Right lobe of liver (tissue), 6 donors: ENCODE measurements around the gene RPA4. TPM values are rescaled to one million over a fixed set of nuclear protein-coding genes. Genes with fewer than 3 reads are reported as not detected.
A peak's percentile ranks its signal among the peaks of the same experiment; 100 is the strongest.

ENCODE experiments used
- ATAC-seq, 4 donors: fragments of 200-7000 bp; cut with Tn5 transposase; one replicate each; pipeline ENCODE4 v1.9.1; 2020; ENCODE audit warnings: mild to moderate bottlenecking in 4 of 4, moderate library complexity in 4 of 4
- DNase-seq, 3 donors: peaks; one replicate each; pipeline ENCODE4 v3.0.0-alpha.2; 2020
- H3K27ac ChIP-seq, 3 donors: fragments of 200-600 bp; one replicate each; pipeline ENCODE4 v1.8.0; 2022
- H3K27me3 ChIP-seq, 2 donors: fragments of 200-600 bp; one replicate each; pipeline ENCODE4 v1.8.0; 2022
- H3K36me3 ChIP-seq, 4 donors: fragments of 200-600 bp; sonication (generic) in 1 of 4; one replicate each; pipeline versions ENCODE4 v1.5.1 to v1.8.0; 2017 to 2022; ENCODE audit warnings: control low read depth in 1 of 4
- H3K4me1 ChIP-seq, 4 donors: fragments of 200-600 bp; sonication (generic) in 1 of 4; one replicate each; pipeline versions ENCODE4 v1.5.1 to v1.8.0; 2017 to 2022; ENCODE audit warnings: control low read depth in 1 of 4
- H3K4me3 ChIP-seq, 3 donors: fragments of 200-600 bp; one replicate each; pipeline ENCODE4 v1.8.0; 2022
- H3K9me3 ChIP-seq, 4 donors: fragments of 200-600 bp; sonication (generic) in 1 of 4; one replicate each; pipeline versions ENCODE4 v1.5.1 to v1.8.0; 2017 to 2022; ENCODE audit warnings: control low read depth in 1 of 4
- POLR2A ChIP-seq: fragments of 450-650 bp; IDR thresholded peaks from one replicate; pipeline ENCODE4 v1.6.1; 2017; ENCODE audit warnings: antibody characterized with exemption, mild to moderate bottlenecking
- WGBS: methylation state at CpG from one replicate; pipeline ENCODE4 v1.1.6; 2018; ENCODE audit warnings: low coverage, low lambda C conversion rate; ENCODE audit not compliant: insufficient coverage; ENCODE audit errors: missing lambda C conversion rate; 5-methylcytosine and 5-hydroxymethylcytosine counted together
- intact Hi-C, 2 donors: fragments of 100-400 bp; cut with DNase I; formaldehyde crosslinking; loops; one replicate each; pipeline versions ENCODE4 v1.11.2 to v1.14.1; 2022
- total RNA-seq, 6 experiments: library from RNA; depleted of rRNA in 2 of 6; stranded (reverse); fragments of >200 nt in 2 of 6; fragmentation: NEBNext Ultra II Directional in 3 of 6; extraction: Animal tissue kit (Norgen Biotek cat#: 25700) in 3 of 6; gene quantifications; one replicate each; pipeline versions ENCODE4 v1.1.0 to v1.2.4, GENCODE V29; 2016 to 2023
- TF ChIP-seq, protein P1 (sequence below), 4 donors: fragments of 200-600 bp in 3 of 4; fragments of 450-650 bp in 1 of 4; IDR thresholded peaks; one replicate each; pipeline versions ENCODE4 v1.5.1 to v1.8.0; 2016 to 2022; ENCODE audit warnings: antibody characterized with exemption in 4 of 4, mild to moderate bottlenecking in 2 of 4
- donor health status: DM: no; HTN: yes; CAD: no.
- donor health status: DM: no; HTN: no; CAD: no.
- donor health status: DM: no; HTN: no; CAD: no.
- donor health status: DM: no; HTN: yes; CAD: no.
- donor health status: DM: no; HTN: yes; CAD: no.

The RPA4 gene
- total RNA-seq, 6 experiments from 2014 or later, result 0.37 to 1.2 (median 0.55) TPM

DNA sequence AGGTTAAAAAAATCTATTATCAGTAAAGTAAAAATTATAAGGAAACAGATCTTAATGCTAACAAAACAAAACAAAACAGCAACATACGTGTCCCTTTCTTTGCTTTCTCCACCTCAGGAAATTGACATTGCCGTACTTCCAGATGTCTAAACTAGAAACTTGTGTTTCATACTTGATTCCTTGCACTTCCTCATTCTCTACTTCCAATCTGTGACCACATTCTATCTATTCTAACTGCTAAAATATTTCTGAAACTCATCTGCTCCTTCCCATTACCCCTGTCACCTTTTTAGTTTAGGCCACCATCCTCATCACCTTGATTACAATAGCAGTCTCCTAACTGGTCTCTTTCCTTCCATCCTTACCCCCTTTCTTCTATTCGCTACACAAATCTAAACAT lies 22.5 kb upstream of the RPA4 start:
- no peak overlapping the region for H3K4me3 ChIP-seq
- H3K36me3 ChIP-seq, result no peaks in the 10 kb centered on the region
- TF ChIP-seq POLR2A, result no peak
- TF ChIP-seq, protein P1, sequence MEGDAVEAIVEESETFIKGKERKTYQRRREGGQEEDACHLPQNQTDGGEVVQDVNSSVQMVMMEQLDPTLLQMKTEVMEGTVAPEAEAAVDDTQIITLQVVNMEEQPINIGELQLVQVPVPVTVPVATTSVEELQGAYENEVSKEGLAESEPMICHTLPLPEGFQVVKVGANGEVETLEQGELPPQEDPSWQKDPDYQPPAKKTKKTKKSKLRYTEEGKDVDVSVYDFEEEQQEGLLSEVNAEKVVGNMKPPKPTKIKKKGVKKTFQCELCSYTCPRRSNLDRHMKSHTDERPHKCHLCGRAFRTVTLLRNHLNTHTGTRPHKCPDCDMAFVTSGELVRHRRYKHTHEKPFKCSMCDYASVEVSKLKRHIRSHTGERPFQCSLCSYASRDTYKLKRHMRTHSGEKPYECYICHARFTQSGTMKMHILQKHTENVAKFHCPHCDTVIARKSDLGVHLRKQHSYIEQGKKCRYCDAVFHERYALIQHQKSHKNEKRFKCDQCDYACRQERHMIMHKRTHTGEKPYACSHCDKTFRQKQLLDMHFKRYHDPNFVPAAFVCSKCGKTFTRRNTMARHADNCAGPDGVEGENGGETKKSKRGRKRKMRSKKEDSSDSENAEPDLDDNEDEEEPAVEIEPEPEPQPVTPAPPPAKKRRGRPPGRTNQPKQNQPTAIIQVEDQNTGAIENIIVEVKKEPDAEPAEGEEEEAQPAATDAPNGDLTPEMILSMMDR (IDR thresholded peaks at IDR 0.05), result no peak
- H3K4me1 ChIP-seq, result no peaks in the 10 kb centered on the region
- no peaks in the 10 kb centered on the region for H3K9me3 ChIP-seq
- DNase-seq, result no peak
- no peaks in the 10 kb centered on the region for H3K27me3 ChIP-seq
- no peak for ATAC-seq
- 59% methylated on average over 3 of the region's 3 CpGs for WGBS
- no peak overlapping the region for H3K27ac ChIP-seq
- intact Hi-C loops, result no loop called here

DNA sequence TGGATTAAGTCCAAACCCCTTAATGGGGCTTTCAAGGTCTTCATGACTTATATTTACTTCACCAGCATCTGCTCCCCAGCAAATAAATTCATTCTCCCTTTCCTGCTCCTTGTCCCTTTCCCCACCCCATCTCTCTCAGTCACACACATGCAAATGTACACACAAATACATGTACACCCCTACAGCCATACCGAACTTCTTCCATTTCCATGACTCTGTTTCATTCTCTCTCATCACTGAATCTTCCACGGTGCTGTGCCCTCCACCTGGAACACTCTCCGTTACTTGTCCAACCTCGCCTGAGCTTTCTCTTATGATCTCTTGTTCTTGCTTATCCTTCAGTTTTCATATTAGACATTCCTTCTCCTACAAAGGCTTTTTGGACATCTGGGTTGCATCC lies 22.0 kb upstream of the RPA4 start:
- Histone ChIP-seq H3K27ac (no peak overlapping the region), H3K4me1 (no peaks in the 10 kb centered on the region), H3K36me3 (no peaks in the 10 kb centered on the region), H3K27me3 (no peaks in the 10 kb centered on the region), H3K4me3 (no peak overlapping the region), H3K9me3 (no peaks in the 10 kb centered on the region)
- intact Hi-C loops, result no loop called here
- ATAC-seq (no peak), DNase-seq (no peak)
- 73% methylated on average over 4 of the region's 4 CpGs for WGBS
- TF ChIP-seq, protein P1 (IDR thresholded peaks at IDR 0.05), result no peak
- no peak for TF ChIP-seq POLR2A

DNA sequence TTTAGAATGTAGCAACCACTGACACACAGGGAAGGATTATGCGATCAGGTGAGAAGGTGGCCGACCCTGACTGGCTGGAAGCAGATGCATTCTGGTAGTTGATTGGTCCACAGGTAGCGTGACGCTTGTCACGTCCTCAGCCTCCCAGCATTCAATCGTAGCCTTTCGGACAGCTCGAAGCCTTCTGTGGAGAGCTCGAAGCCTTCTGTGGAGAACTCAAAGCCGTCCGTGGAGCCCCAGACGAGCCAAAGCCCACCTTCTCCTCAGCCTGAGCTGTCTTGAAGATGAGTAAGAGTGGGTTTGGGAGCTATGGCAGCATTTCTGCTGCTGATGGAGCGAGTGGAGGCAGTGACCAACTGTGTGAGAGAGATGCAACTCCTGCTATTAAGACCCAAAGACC lies 319 bp downstream of the RPA4 start:
- intact Hi-C loops, result no loop called here
- H3K27me3 ChIP-seq, result no peaks in the 10 kb centered on the region
- H3K4me3 ChIP-seq, result no peak overlapping the region
- TF ChIP-seq, protein P1 (IDR thresholded peaks at IDR 0.05), result no peak
- TF ChIP-seq POLR2A, result no peak
- H3K36me3 ChIP-seq, result no peaks in the 10 kb centered on the region
- DNase-seq (no peak), ATAC-seq (no peak)
- H3K27ac ChIP-seq, result no peak overlapping the region
- WGBS, result 71% methylated on average over 2 of the region's 13 CpGs
- H3K4me1 ChIP-seq, result no peaks in the 10 kb centered on the region
- no peaks in the 10 kb centered on the region for H3K9me3 ChIP-seq

DNA sequence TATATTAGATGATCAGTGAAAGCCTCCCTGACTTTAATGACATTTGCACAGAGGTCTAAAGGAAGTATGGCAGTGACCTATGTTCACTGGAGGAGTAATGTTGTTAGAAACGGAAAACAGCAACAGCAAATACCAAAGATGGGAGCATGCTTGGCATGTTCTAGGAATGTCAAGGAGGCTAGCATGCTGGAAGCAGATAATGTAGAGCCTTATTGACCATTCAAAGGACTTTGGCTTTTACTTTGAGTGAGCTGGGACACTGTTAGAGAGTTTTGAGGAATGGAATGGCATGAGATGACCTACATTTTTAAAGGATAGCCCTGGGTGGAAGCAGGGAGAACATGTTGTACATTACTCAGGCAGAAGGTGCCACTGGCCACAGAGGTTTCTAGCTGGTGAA lies 6.0 kb downstream of the RPA4 start:
- no peak for ATAC-seq
- H3K36me3 ChIP-seq, result no peaks in the 10 kb centered on the region
- no peak overlapping the region for H3K27ac ChIP-seq
- no peak for TF ChIP-seq POLR2A
- TF ChIP-seq, protein P1 (IDR thresholded peaks at IDR 0.05), result no peak
- no peaks in the 10 kb centered on the region for H3K27me3 ChIP-seq
- H3K4me1 ChIP-seq, result no peaks in the 10 kb centered on the region
- 50% methylated on average over 1 of the region's 1 CpG for WGBS
- DNase-seq, result no peak
- intact Hi-C loops, result no loop called here
- H3K4me3 ChIP-seq, result no peak overlapping the region
- no peaks in the 10 kb centered on the region for H3K9me3 ChIP-seq

DNA sequence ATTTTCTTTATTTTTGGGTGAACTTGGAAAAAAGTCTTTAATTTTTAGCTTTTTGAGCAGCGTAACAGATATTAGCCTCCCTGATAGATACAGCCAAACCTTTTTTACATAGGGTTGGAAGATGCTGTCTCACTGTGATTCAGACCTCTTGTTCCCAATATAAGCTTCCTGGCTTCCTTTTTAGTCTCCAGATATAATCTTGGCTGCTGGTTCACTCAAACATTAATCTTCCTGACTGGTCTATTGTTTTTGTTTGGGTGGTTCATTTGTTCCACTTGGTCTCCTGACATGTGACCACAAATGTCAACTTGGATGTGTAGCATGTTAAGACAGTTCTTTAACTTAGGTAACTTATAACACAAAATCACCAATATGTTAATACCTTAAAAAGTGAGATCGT lies 23.0 kb downstream of the RPA4 start:
- Histone ChIP-seq H3K4me1 (no peaks in the 10 kb centered on the region), H3K27me3 (no peaks in the 10 kb centered on the region), H3K9me3 (no peaks in the 10 kb centered on the region), H3K4me3 (no peak overlapping the region), H3K27ac (no peak overlapping the region), H3K36me3 (no peaks in the 10 kb centered on the region)
- 76% methylated on average over 2 of the region's 2 CpGs for WGBS
- intact Hi-C loops, result no loop called here
- TF ChIP-seq, protein P1 (IDR thresholded peaks at IDR 0.05), result no peak
- no peak for TF ChIP-seq POLR2A
- no peak for DNase-seq
- ATAC-seq, result peak in 1 of 4 donors; percentile 26
